ENCODE data around the gene PAK4. TPM values are rescaled to one million over a fixed set of nuclear protein-coding genes. Genes with fewer than 3 reads are reported as not detected.

PAK4 gene
- total and polyA plus RNA-seq, 2 of the 8 experiments (the other 6 are each of a cell fraction or from before 2014, with no cell fraction given) = 50.7 to 64.4 TPM

DNA sequence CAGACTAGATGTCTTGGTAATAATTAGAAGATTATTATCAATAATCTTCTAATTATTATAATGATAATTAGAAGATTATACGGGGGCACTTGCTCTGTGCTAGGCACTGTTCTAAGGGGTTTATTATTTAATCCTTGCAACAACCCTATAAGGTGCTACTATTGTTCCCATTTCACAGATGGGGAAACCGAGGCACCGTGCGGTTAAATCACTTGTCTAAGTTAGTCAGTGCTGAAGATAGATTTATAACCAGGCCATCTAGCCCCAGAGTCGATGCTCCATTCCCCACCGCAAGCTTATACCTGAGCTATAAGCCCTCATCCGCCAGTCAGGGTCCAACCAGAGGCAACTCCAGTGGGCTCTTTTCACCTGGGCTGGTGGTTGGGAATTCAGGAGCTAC, 43.4 kb upstream of the PAK4 start:
- Histone ChIP-seq H3K4me3 (ENCODE audit: extremely low read depth in 1 of 4, insufficient read depth in 2 of 4, low read depth in 3 of 4, low read length in 4 of 4) (no peak overlapping the region), H3K56ac (replicated peaks; ENCODE audit: insufficient read length, low read depth, low read length) (no peak overlapping the region), H3K23ac (ENCODE audit: insufficient read length) (no peak overlapping the region), H2BK20ac (ENCODE audit: low read length) (no peak overlapping the region), H3K9ac (replicated peaks in 1 of 4; ENCODE audit: extremely low read depth in 1 of 4, low read depth in 3 of 4, low read length in 3 of 4) (no peak overlapping the region), H3K4ac (replicated peaks; ENCODE audit: insufficient read length, low read depth, low read length) (no peak overlapping the region), H2BK120ac (replicated peaks; ENCODE audit: low read depth, low read length) (no peak overlapping the region), H3K27me3 (replicated peaks in 1 of 4; ENCODE audit: control insufficient read depth in 3 of 4, extremely low read depth in 1 of 4, insufficient read depth in 3 of 4, low read length in 3 of 4) (peaks cover 3 to 36% (median 28%) of the 10 kb centered on the region in 4 experiments), H4K8ac (ENCODE audit: extremely low read depth, insufficient read depth, low read length) (no peak overlapping the region), H2AFZ (ENCODE audit: low read length) (no peak overlapping the region), H3K14ac (ENCODE audit: insufficient read length) (no peak overlapping the region), H4K20me1 (replicated peaks in 1 of 2; ENCODE audit: control insufficient read depth in 1 of 2, insufficient read depth in 2 of 2, low read length in 2 of 2) (no peaks in the 10 kb centered on the region), H4K91ac (replicated peaks; ENCODE audit: insufficient read length, low read length) (no peak overlapping the region), H3K4me1 (replicated peaks in 1 of 4; ENCODE audit: control insufficient read depth in 3 of 4, insufficient read depth in 4 of 4, low read length in 3 of 4) (peaks cover 0 to 8% (median 2%) of the 10 kb centered on the region in 4 experiments; a peak in 3 of 7 replicates), H2BK12ac (ENCODE audit: low read depth, low read length) (no peak overlapping the region), H2AK5ac (ENCODE audit: low read depth, low read length) (no peak overlapping the region), H3K18ac (ENCODE audit: extremely low read depth, low read length) (no peak overlapping the region), H3K9me3 (ENCODE audit: insufficient read depth in 2 of 2, low read depth in 1 of 2, low read length in 1 of 2) (no peaks in the 10 kb centered on the region), H3K27ac (ENCODE audit: low read depth, low read length) (no peak overlapping the region), H2BK15ac (ENCODE audit: low read length) (no peak overlapping the region), H2BK5ac (ENCODE audit: low read depth, low read length) (no peak overlapping the region), H3K23me2 (ENCODE audit: low read depth, low read length) (peaks cover 4% of the 10 kb centered on the region; the same call in 1 of the 2 replicates), H3K79me1 (ENCODE audit: low read depth, low read length) (no peaks in the 10 kb centered on the region), H4K5ac (ENCODE audit: insufficient read length, low read depth, low read length) (no peak overlapping the region), H3K4me2 (ENCODE audit: insufficient read depth in 1 of 2, low read depth in 2 of 2, low read length in 2 of 2) (no peak overlapping the region), H3K36me3 (ENCODE audit: control insufficient read depth in 2 of 4, insufficient read depth in 4 of 4, low read length in 3 of 4) (no peaks in the 10 kb centered on the region), H3K79me2 (ENCODE audit: control insufficient read depth in 1 of 2, insufficient read depth in 2 of 2, low read length in 2 of 2) (no peaks in the 10 kb centered on the region)
- CTCF ChIA-PET (ENCODE audit: partially characterized antibody) = interaction anchor here (0.7 to 2.0 kb wide), 4 partner anchors 13 to 116 kb away, joined by 3 to 5 read pairs (median 4); no protein-coding TSS in a partner anchor
- POLR2A ChIA-PET (ENCODE audit: partially characterized antibody) = interaction anchor here (2.2 kb wide), 1 partner anchor 16 kb away, joined by 5 read pairs; no protein-coding TSS in a partner anchor
- 89% methylated on average over 7 of the region's 7 CpGs; no CpG with 5 or more reads in 1 of the 2 experiments for WGBS, 2 experiments (ENCODE audit: extremely low coverage in 1 of 2, insufficient coverage in 1 of 2, insufficient read length in 1 of 2, insufficient replicate concordance in 2 of 2, low coverage in 1 of 2, low lambda C conversion rate in 2 of 2, missing lambda C conversion rate in 1 of 2)
- FAIRE-seq = no peak
- DNase-seq (ENCODE audit: low read depth in 1 of 2, low spot score in 2 of 2) = no peak
- TF ChIP-seq SIN3A (conservative IDR thresholded peaks at IDR 0.05 in 1 of 2, IDR thresholded peaks at IDR 0.05 in 1 of 2; ENCODE audit: low read depth in 1 of 2, low read length in 2 of 2) (no peak), MAFK (IDR thresholded peaks at IDR 0.05; ENCODE audit: low read depth, low read length) (no peak), CBX8 (IDR thresholded peaks at IDR 0.05; ENCODE audit: borderline replicate concordance, low read depth, low read length) (no peak), RNF2 (IDR thresholded peaks at IDR 0.05; ENCODE audit: borderline replicate concordance, low read depth, low read length, missing control alignments, poor library complexity, severe bottlenecking) (no peak), ASH2L (IDR thresholded peaks at IDR 0.05; ENCODE audit: low read length) (no peak), POLR2A (IDR thresholded peaks at IDR 0.05; ENCODE audit: control extremely low read depth in 1 of 2, low read depth in 2 of 2, low read length in 2 of 2) (no peak), SRF (IDR thresholded peaks at IDR 0.05; ENCODE audit: low read depth, low read length) (no peak), BCL11A (IDR thresholded peaks at IDR 0.05; ENCODE audit: low read depth in 2 of 2, low read length in 2 of 2) (no peak), KDM1A (IDR thresholded peaks at IDR 0.05; ENCODE audit: borderline replicate concordance, low read length) (no peak), CTBP2 (IDR thresholded peaks at IDR 0.05; ENCODE audit: borderline replicate concordance, insufficient read depth, insufficient read length, low read length) (no peak), TBP (IDR thresholded peaks at IDR 0.05; ENCODE audit: low read depth, low read length) (no peak), ZNF274 (IDR thresholded peaks at IDR 0.05; ENCODE audit: borderline replicate concordance, extremely low read depth, low read length) (no peak), HDAC6 (IDR thresholded peaks at IDR 0.05; ENCODE audit: low read depth, low read length) (no peak), RXRA (IDR thresholded peaks at IDR 0.05; ENCODE audit: insufficient read depth, low read depth, low read length) (no peak), CREB1 (IDR thresholded peaks at IDR 0.05) (no peak)
